HepG2 (cell line): ENCODE measurements around the gene KCNQ2. TPM values are rescaled to one million over a fixed set of nuclear protein-coding genes. Genes with fewer than 3 reads are reported as not detected.

ENCODE experiments used
- ATAC-seq: fragments of 200-7000 bp; cut with Tn5 transposase; 3 replicates; pipeline ENCODE4 v1.9.1; 2020; ENCODE audit warnings: mild to moderate bottlenecking, moderate library complexity
- BruUV-seq: library from RNA; stranded (reverse); fragments of 400-500 nt; replicated peaks from 2 replicates; lab custom pipeline; 2021; lab: Mats Ljungman, UMichigan
- CTCF ChIA-PET: fragments of 300-600 bp; formaldehyde crosslinking; extraction: SDS; loops from one replicate; lab custom pipeline; 2021; ENCODE audit warnings: low total read pairs, inconsistent platforms, low intra/inter-chr PET ratio; lab: Yijun Ruan, JAX
- POLR2A ChIA-PET: fragments of 350-600 bp; sonication (Branson Sonifier 250); formaldehyde crosslinking; loops from one replicate; lab custom pipeline; 2020; ENCODE audit warnings: antibody characterized with exemption, inconsistent platforms; lab: Yijun Ruan, JAX
- DNase-seq: peaks from one replicate; pipeline ENCODE4 v3.0.0-alpha.2; 2015; ENCODE audit warnings: low spot score
- FAIRE-seq: peaks from 3 replicates; lab custom pipeline; 2011; peaks lifted over from hg19 to GRCh38; lab: Jason Lieb, UNC
- H2AFZ ChIP-seq: one replicate; pipeline ENCODE4 v1.6.1; 2011; ENCODE audit warnings: low read length, inconsistent platforms
- H3K27ac ChIP-seq: fragments of 300-600 bp; 3 replicates; pipeline ENCODE4 v1.8.0; 2011; ENCODE audit warnings: mixed run types, mild to moderate bottlenecking, mixed read lengths, low read length, inconsistent platforms; ENCODE audit not compliant: insufficient read depth; ENCODE audit errors: extremely low read length
- H3K27me3 ChIP-seq, 2 experiments: fragments of 200-600 bp in 1 of 2; 2 replicates in 1 of 2; 3 replicates in 1 of 2; pipeline versions ENCODE4 v1.6.0 to v1.8.0; 2011; ENCODE audit warnings: low read length in 2 of 2, mild to moderate bottlenecking in 2 of 2, moderate library complexity in 2 of 2, inconsistent platforms in 1 of 2; ENCODE audit not compliant: insufficient read depth in 2 of 2, control insufficient read depth in 1 of 2
- H3K36me3 ChIP-seq, 2 experiments: fragments of 200-600 bp in 1 of 2; replicated peaks in 1 of 2; 2 replicates in 1 of 2; 3 replicates in 1 of 2; pipeline versions ENCODE4 v1.5.1 to v1.8.0; 2011; ENCODE audit warnings: low read length in 2 of 2, inconsistent platforms in 1 of 2; ENCODE audit not compliant: insufficient read depth in 2 of 2, control insufficient read depth in 1 of 2
- H3K4me1 ChIP-seq: 2 replicates; pipeline ENCODE4 v1.5.1; 2012; ENCODE audit warnings: low read length, inconsistent platforms; ENCODE audit not compliant: insufficient read depth
- H3K4me2 ChIP-seq: 2 replicates; pipeline ENCODE4 v1.6.0; 2011; ENCODE audit warnings: low read depth, low read length, inconsistent platforms
- H3K4me3 ChIP-seq, 3 experiments: fragments of 200-600 bp in 1 of 3; sonication (generic), shearing (Covaris generic) in 1 of 3; replicated peaks in 1 of 3; 2 replicates each; pipeline ENCODE4 v1.5.1; 2011 to 2016; ENCODE audit warnings: low read length in 3 of 3, inconsistent platforms in 2 of 3, low read depth in 2 of 3, mild to moderate bottlenecking in 2 of 3, control low read depth in 1 of 3, mixed read lengths in 1 of 3; ENCODE audit not compliant: insufficient read depth in 1 of 3
- H3K79me2 ChIP-seq: one replicate; pipeline ENCODE4 v1.6.1; 2011; ENCODE audit warnings: low read length, inconsistent platforms; ENCODE audit not compliant: insufficient read depth
- H3K9ac ChIP-seq: 2 replicates; pipeline ENCODE4 v1.6.0; 2011; ENCODE audit warnings: mild to moderate bottlenecking, low read depth, low read length, inconsistent platforms; ENCODE audit not compliant: insufficient read depth
- H3K9me3 ChIP-seq: 2 replicates; pipeline ENCODE4 v1.5.1; 2012; ENCODE audit warnings: mild to moderate bottlenecking, low read length
- H4K20me1 ChIP-seq: 2 replicates; pipeline ENCODE4 v1.6.0; 2011; ENCODE audit warnings: inconsistent platforms, mild to moderate bottlenecking, low read length, moderate library complexity; ENCODE audit not compliant: insufficient read depth
- ATAD3A ChIP-seq: sonication (generic); formaldehyde crosslinking; IDR thresholded peaks from 2 replicates; pipeline ENCODE4 v1.4.0; 2020; ENCODE audit warnings: missing genetic modification reagents
- CHCHD3 ChIP-seq: sonication (generic); formaldehyde crosslinking; IDR thresholded peaks from 2 replicates; pipeline ENCODE4 v1.8.0; 2022; ENCODE audit warnings: mild to moderate bottlenecking, missing genetic modification reagents, moderate library complexity
- MTA1 ChIP-seq: sonication (generic); formaldehyde crosslinking; IDR thresholded peaks from 2 replicates; pipeline ENCODE4 v1.4.0; 2020; ENCODE audit warnings: missing genetic modification reagents, mild to moderate bottlenecking, borderline replicate concordance
- NFYB ChIP-seq: sonication (generic); formaldehyde crosslinking; IDR thresholded peaks from 2 replicates; pipeline ENCODE4 v1.4.0; 2020; ENCODE audit warnings: missing genetic modification reagents
- REST ChIP-seq, 2 experiments: IDR thresholded peaks; 2 replicates each; pipeline ENCODE4 v1.6.1; 2011 to 2012; ENCODE audit warnings: low read length in 2 of 2, borderline replicate concordance in 1 of 2, low read depth in 1 of 2, mild to moderate bottlenecking in 1 of 2, moderate library complexity in 1 of 2
- SAFB2 ChIP-seq: sonication (generic); formaldehyde crosslinking; IDR thresholded peaks from 2 replicates; pipeline ENCODE4 v1.5.1; 2020; ENCODE audit warnings: missing genetic modification reagents, low read depth, mild to moderate bottlenecking, borderline replicate concordance
- SAP130 ChIP-seq: IDR thresholded peaks from 2 replicates; pipeline ENCODE4 v1.6.1; 2016; ENCODE audit warnings: low read depth
- TGIF2 ChIP-seq: IDR thresholded peaks from 2 replicates; pipeline ENCODE4 v1.6.1; 2016; ENCODE audit warnings: control low read depth, missing compliant biosample characterization
- THAP9 ChIP-seq: sonication (generic); formaldehyde crosslinking; IDR thresholded peaks from 2 replicates; pipeline ENCODE4; 2020; ENCODE audit warnings: missing genetic modification reagents, mild to moderate bottlenecking, borderline replicate concordance
- YY1 ChIP-seq: IDR thresholded peaks from 2 replicates; pipeline ENCODE4 v1.6.1; 2011; ENCODE audit warnings: low read length, low read depth, moderate library complexity, mild to moderate bottlenecking; ENCODE audit not compliant: insufficient read depth, insufficient replicate concordance
- ZNF512B ChIP-seq: sonication (generic); formaldehyde crosslinking; IDR thresholded peaks from 2 replicates; pipeline ENCODE4 v1.5.1; 2020; ENCODE audit warnings: missing genetic modification reagents, mild to moderate bottlenecking, borderline replicate concordance
- WGBS: methylation state at CpG from one replicate; pipeline ENCODE4 v1.1.6; 2017; ENCODE audit warnings: low lambda C conversion rate; 5-methylcytosine and 5-hydroxymethylcytosine counted together
- in situ Hi-C: cut with HindIII; loops from 2 replicates; pipeline ENCODE4 v1.10.0; 2017; ENCODE audit warnings: low pct_unique_long_range_greater_than_20kb; ENCODE audit not compliant: extremely low pct_ligation_motif_present
- intact Hi-C: fragments of 100-400 bp; cut with micrococcal nuclease; formaldehyde crosslinking; loops from one replicate; pipeline ENCODE4 v1.10.0; 2022; ENCODE audit not compliant: unreplicated experiment
- polyA plus RNA-seq, 8 experiments: library from polyadenylated mRNA; depleted of rRNA in 3 of 8; stranded (reverse) in 7 of 8; unstranded in 1 of 8; fragments of >200 nt; fragmentation: Illumina TruSeq in 4 of 8; extraction: Trizol in 4 of 8; gene quantifications; 2 replicates each; pipeline versions ENCODE4 v1.2.1 to v1.2.3, GENCODE V29; 2011 to 2016; ENCODE audit warnings: low read depth in 4 of 8, missing spikeins in 1 of 8, mixed read lengths in 1 of 8; ENCODE audit not compliant: insufficient read depth in 1 of 8
- total RNA-seq, 5 experiments: library from RNA; depleted of rRNA; stranded (reverse); fragments of >200 nt; fragmentation: Illumina TruSeq; extraction: Trizol; gene quantifications; 2 replicates each; pipeline ENCODE4 v1.2.3, GENCODE V29; 2016; ENCODE audit warnings: low read depth in 1 of 5

KCNQ2 gene
- total and polyA plus RNA-seq, 2 of the 13 experiments (the other 11 are each of a cell fraction or from before 2014, with no cell fraction given), result not detected

GRCh38 chr20:63373996-63374395 lies 98.5 kb downstream of the KCNQ2 start:
- no peaks in the 10 kb centered on the region for H3K36me3 ChIP-seq
- FAIRE-seq (no peak), DNase-seq (no peak), ATAC-seq (no peak)
- in situ Hi-C loops, result no loop called here
- H3K27me3 ChIP-seq, result peaks cover 9 to 63% of the 10 kb centered on the region in 2 experiments; a peak in 4 of 5 replicates
- no peak overlapping the region for H3K4me2 ChIP-seq
- intact Hi-C loops, result no loop called here
- WGBS, result 46% methylated on average over 14 of the region's 19 CpGs
- TF ChIP-seq NFYB (CRISPR knock-in tag) (no peak), SAFB2 (CRISPR knock-in tag) (0 out of 2 replicates have a peak, but pooled peaks have one; percentile 18), YY1 (no peak), SAP130 (no peak), CHCHD3 (CRISPR knock-in tag) (0 out of 2 replicates have a peak, but pooled peaks have one; percentile 13), MTA1 (CRISPR knock-in tag) (0 out of 2 replicates have a peak, but pooled peaks have one; percentile 6), THAP9 (0 out of 2 replicates have a peak, but pooled peaks have one; percentile 25), ATAD3A (no peak), TGIF2 (CRISPR knock-in tag) (no peak), ZNF512B (no peak), REST (IDR thresholded peaks at IDR 0.05; ENCODE audit: borderline replicate concordance in 1 of 2, low read depth in 1 of 2, low read length in 2 of 2) (no peak)
- no peaks in the 10 kb centered on the region; the same call in 1 of the 2 replicates for H4K20me1 ChIP-seq
- H3K27ac ChIP-seq, result no peak overlapping the region
- CTCF ChIA-PET, result no interaction called here
- no peak overlapping the region for H3K4me3 ChIP-seq
- H3K79me2 ChIP-seq, result no peaks in the 10 kb centered on the region
- no peak overlapping the region for H3K9ac ChIP-seq
- POLR2A ChIA-PET, result no interaction called here
- no TSS peak for BruUV-seq
- peaks cover 39% of the 10 kb centered on the region for H3K4me1 ChIP-seq
- H2AFZ ChIP-seq, result no peak overlapping the region
- H3K9me3 ChIP-seq, result no peaks in the 10 kb centered on the region
